ENCODE measurements around the gene LRP1B.

Gene LRP1B

DNA sequence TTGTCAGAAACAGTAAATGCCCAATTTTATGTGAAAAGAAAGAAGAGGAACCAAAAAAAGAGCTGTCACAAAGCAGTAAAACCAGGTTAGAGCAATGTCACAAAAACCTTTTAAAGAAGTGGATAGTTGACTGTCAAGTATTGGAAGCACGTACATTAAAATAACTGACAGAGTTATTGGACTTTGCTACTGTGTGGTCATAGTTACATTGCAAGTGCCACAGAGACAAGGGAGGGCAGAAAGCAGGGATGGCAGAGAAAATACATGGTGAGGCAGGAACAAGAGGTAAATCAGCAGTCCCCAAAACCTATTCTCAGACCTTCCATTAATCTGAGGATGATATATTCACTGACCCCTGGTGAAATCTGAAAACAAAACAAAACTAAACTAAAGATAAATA, 116.3 kb downstream of the LRP1B start:
- no peak overlapping the region for H2AFZ ChIP-seq (ENCODE audit: low read length)
- H3K79me2 ChIP-seq (ENCODE audit: low read length), result no peaks in the 10 kb centered on the region
- H3K9me3 ChIP-seq (replicated peaks; ENCODE audit: insufficient read depth, low read length), result no peaks in the 10 kb centered on the region
- H3K9me2 ChIP-seq (replicated peaks; ENCODE audit: insufficient read depth, low read length), result no peaks in the 10 kb centered on the region
- H4K20me1 ChIP-seq (ENCODE audit: insufficient read depth, low read length), result no peaks in the 10 kb centered on the region
- no peak overlapping the region for H3K4me3 ChIP-seq (ENCODE audit: low read length)
- H3K4me2 ChIP-seq (ENCODE audit: low read depth, low read length), result no peak overlapping the region
- H3K9ac ChIP-seq (ENCODE audit: low read length), result no peak overlapping the region
- no peak for TF ChIP-seq CTCF (IDR thresholded peaks at IDR 0.05; ENCODE audit: low read length)
- no peak for TF ChIP-seq EZH2 (optimal IDR thresholded peaks at IDR 0.05; ENCODE audit: low read depth, low read length)
- TF ChIP-seq EZH2phosphoT487 (IDR thresholded peaks at IDR 0.05; ENCODE audit: low read length), result no peak
- no peaks in the 10 kb centered on the region for H3K36me3 ChIP-seq (replicated peaks; ENCODE audit: insufficient read depth, low read length)
- H3K4me1 ChIP-seq (ENCODE audit: low read length), result no peaks in the 10 kb centered on the region
- no peaks in the 10 kb centered on the region for H3F3A ChIP-seq (ENCODE audit: insufficient read depth, low read length)
- H3K27ac ChIP-seq (ENCODE audit: low read length), result no peak overlapping the region
- H3K27me3 ChIP-seq (replicated peaks; ENCODE audit: insufficient read depth, low read length), result no peaks in the 10 kb centered on the region
- no peak for DNase-seq

GRCh38 chr2:142012797-142013196, 118.0 kb downstream of the LRP1B start:
- Histone ChIP-seq H3K4me3 (ENCODE audit: low read length) (no peak overlapping the region), H3K27me3 (replicated peaks; ENCODE audit: insufficient read depth, low read length) (no peaks in the 10 kb centered on the region)
- TF ChIP-seq EZH2phosphoT487 (IDR thresholded peaks at IDR 0.05; ENCODE audit: low read length) (no peak), EZH2 (optimal IDR thresholded peaks at IDR 0.05; ENCODE audit: low read depth, low read length) (no peak), CTCF (IDR thresholded peaks at IDR 0.05; ENCODE audit: low read length) (no peak)

GRCh38 chr2:142010477-142011270, 120.1 kb downstream of the LRP1B start:
- Histone ChIP-seq H3K79me2 (ENCODE audit: low read length) (no peaks in the 10 kb centered on the region), H3K4me2 (ENCODE audit: low read depth, low read length) (no peak overlapping the region), H3K27me3 (replicated peaks; ENCODE audit: insufficient read depth, low read length) (no peaks in the 10 kb centered on the region), H2AFZ (ENCODE audit: low read length) (no peak overlapping the region), H3K27ac (ENCODE audit: low read length) (no peak overlapping the region), H3F3A (ENCODE audit: insufficient read depth, low read length) (no peaks in the 10 kb centered on the region), H3K4me3 (ENCODE audit: low read length) (no peak overlapping the region), H3K4me1 (ENCODE audit: low read length) (no peaks in the 10 kb centered on the region), H3K36me3 (replicated peaks; ENCODE audit: insufficient read depth, low read length) (no peaks in the 10 kb centered on the region), H3K9ac (ENCODE audit: low read length) (no peak overlapping the region), H3K9me3 (replicated peaks; ENCODE audit: insufficient read depth, low read length) (no peaks in the 10 kb centered on the region), H4K20me1 (ENCODE audit: insufficient read depth, low read length) (no peaks in the 10 kb centered on the region), H3K9me2 (replicated peaks; ENCODE audit: insufficient read depth, low read length) (no peaks in the 10 kb centered on the region)
- TF ChIP-seq EZH2phosphoT487 (IDR thresholded peaks at IDR 0.05; ENCODE audit: low read length), result no peak
- no peak for TF ChIP-seq EZH2 (optimal IDR thresholded peaks at IDR 0.05; ENCODE audit: low read depth, low read length)
- no peak for TF ChIP-seq CTCF (IDR thresholded peaks at IDR 0.05; ENCODE audit: low read length)
- no peak for DNase-seq

More at GRCh38 chr2:142012797-142013196, 118.0 kb downstream of the LRP1B start:
- no peak overlapping the region for H3K27ac ChIP-seq (ENCODE audit: low read length)
- no peak for DNase-seq
- H3K4me2 ChIP-seq (ENCODE audit: low read depth, low read length), result no peak overlapping the region
- no peaks in the 10 kb centered on the region for H3K79me2 ChIP-seq (ENCODE audit: low read length)
- no peak overlapping the region for H2AFZ ChIP-seq (ENCODE audit: low read length)
- no peaks in the 10 kb centered on the region for H3F3A ChIP-seq (ENCODE audit: insufficient read depth, low read length)
- no peaks in the 10 kb centered on the region for H3K4me1 ChIP-seq (ENCODE audit: low read length)
- H3K9ac ChIP-seq (ENCODE audit: low read length), result no peak overlapping the region
- H3K9me2 ChIP-seq (replicated peaks; ENCODE audit: insufficient read depth, low read length), result no peaks in the 10 kb centered on the region
- no peaks in the 10 kb centered on the region for H3K36me3 ChIP-seq (replicated peaks; ENCODE audit: insufficient read depth, low read length)
- no peaks in the 10 kb centered on the region for H4K20me1 ChIP-seq (ENCODE audit: insufficient read depth, low read length)
- H3K9me3 ChIP-seq (replicated peaks; ENCODE audit: insufficient read depth, low read length), result no peaks in the 10 kb centered on the region
